Right lobe of liver (tissue), 4 donors: Measurements from ENCODE around the gene GAB1.

ENCODE experiments used
- CTCF ChIP-seq, 4 donors: fragments of 200-600 bp in 3 of 4; fragments of 450-650 bp in 1 of 4; IDR thresholded peaks; one replicate each; pipeline versions ENCODE4 v1.5.1 to v1.8.0; 2016 to 2022; ENCODE audit warnings: antibody characterized with exemption in 4 of 4, mild to moderate bottlenecking in 2 of 4
- POLR2A ChIP-seq: fragments of 450-650 bp; IDR thresholded peaks from one replicate; pipeline ENCODE4 v1.6.1; 2017; ENCODE audit warnings: antibody characterized with exemption, mild to moderate bottlenecking
- donor health status: DM: no; HTN: no; CAD: no.
- donor health status: DM: no; HTN: no; CAD: no.
- donor health status: DM: no; HTN: yes; CAD: no.

GRCh38 chr4:143363332-143363731 lies 26.7 kb downstream of the GAB1 start:
- TF ChIP-seq CTCF (IDR thresholded peaks at IDR 0.05), result no peak
- TF ChIP-seq POLR2A, result no peak
